Measurements from ENCODE around the gene RYK. TPM values are rescaled to one million over a fixed set of nuclear protein-coding genes. Genes with fewer than 3 reads are reported as not detected.

The RYK gene
- polyA plus RNA-seq, 2 of the 4 experiments (the other 2 are of a cell fraction): 28.4 to 41.9 TPM

DNA sequence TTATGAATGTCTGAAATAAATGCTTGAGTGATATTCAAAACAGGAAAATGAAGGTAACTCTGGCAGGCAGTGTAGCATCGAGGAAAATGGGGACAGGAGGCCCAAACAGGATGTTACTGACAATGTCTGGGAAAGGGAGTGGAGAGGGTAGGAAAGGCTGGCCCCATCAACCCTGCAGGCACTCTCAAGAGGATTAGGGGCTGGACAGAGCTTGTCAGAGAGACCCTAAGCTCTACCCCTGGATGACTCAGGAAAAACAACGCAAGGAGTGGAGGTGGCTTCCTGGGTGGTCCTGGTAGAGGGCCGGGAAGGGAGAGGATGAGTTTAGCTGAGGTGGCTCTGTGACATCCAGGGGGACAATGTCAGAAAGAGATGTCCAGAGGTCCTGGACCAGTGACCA, 106.0 kb downstream of the RYK start:
- POLR2A ChIA-PET: no interaction called here
- no peak for DNase-seq (ENCODE audit: low read depth in 1 of 2, low spot score in 1 of 2)
- no peak overlapping the region for H3K4me3 ChIP-seq
- WGBS (ENCODE audit: missing lambda C conversion rate): 91% methylated on average over 3 of the region's 3 CpGs
- no peak overlapping the region for H3K4me2 ChIP-seq
- no peaks in the 10 kb centered on the region for H3K4me1 ChIP-seq
- no peak for FAIRE-seq
- no peaks in the 10 kb centered on the region for H3K9me3 ChIP-seq
- TF ChIP-seq NR3C1 (IDR thresholded peaks at IDR 0.05): no peak
- no peak for TF ChIP-seq HEYL (CRISPR knock-in tag; IDR thresholded peaks at IDR 0.05)
- TF ChIP-seq KDM5A (IDR thresholded peaks at IDR 0.05): no peak
- TF ChIP-seq SREBF2 (IDR thresholded peaks at IDR 0.05): no peak
- TF ChIP-seq FOXS1 (CRISPR knock-in tag; IDR thresholded peaks at IDR 0.05): no peak
- TF ChIP-seq FOSL2 (IDR thresholded peaks at IDR 0.05): no peak
- no peak for TF ChIP-seq FOSL2 (CRISPR knock-in tag; IDR thresholded peaks at IDR 0.05)
- TF ChIP-seq HOXA7 (CRISPR knock-in tag; IDR thresholded peaks at IDR 0.05): no peak
- no peak for TF ChIP-seq ZNF302 (CRISPR knock-in tag; IDR thresholded peaks at IDR 0.05)
- TF ChIP-seq CBX8 (IDR thresholded peaks at IDR 0.05): no peak
- no peak for TF ChIP-seq HOXB5 (CRISPR knock-in tag; IDR thresholded peaks at IDR 0.05)
- no peak for TF ChIP-seq EP300 (IDR thresholded peaks at IDR 0.05)
- TF ChIP-seq JUN (IDR thresholded peaks at IDR 0.05): no peak
- no peak for ATAC-seq
- CTCF ChIA-PET: no interaction called here
- no peak overlapping the region for H3K27ac ChIP-seq

DNA sequence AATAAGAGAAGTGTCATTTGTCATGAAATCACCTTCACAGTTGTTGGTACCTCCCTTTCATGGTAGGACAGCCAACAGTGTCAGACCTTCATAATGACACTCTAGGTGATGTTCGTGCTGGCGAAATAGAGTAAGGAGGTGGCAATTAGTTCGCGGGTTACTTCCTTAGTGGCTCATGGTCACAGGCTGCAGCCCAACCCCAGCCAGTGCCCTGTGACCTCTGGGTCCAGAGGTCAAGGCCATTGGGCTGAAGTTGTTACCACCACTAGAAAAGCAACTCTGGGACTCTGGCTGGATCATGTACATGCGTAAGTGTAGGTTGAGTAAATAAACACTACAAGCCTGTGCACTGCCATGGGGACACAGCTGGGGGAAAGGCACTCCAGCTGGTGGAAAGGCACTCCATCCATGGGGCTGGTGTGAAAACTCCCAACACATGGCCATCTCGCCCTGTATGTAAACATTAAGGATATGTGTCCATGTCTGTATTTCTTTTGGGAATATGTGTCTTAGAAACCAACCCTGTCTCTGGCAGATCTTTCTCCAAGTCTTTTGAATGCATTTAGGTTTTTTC, 106.7 kb downstream of the RYK start:
- TF ChIP-seq JUN (IDR thresholded peaks at IDR 0.05) (no peak), MAFK (IDR thresholded peaks at IDR 0.05; ENCODE audit: partially characterized antibody) (no peak), ZNF302 (CRISPR knock-in tag; IDR thresholded peaks at IDR 0.05) (no peak), RCOR1 (IDR thresholded peaks at IDR 0.05; ENCODE audit: low read depth, low read length) (no peak), ZC3H11A (IDR thresholded peaks at IDR 0.05) (no peak), POLR2AphosphoS2 (conservative IDR thresholded peaks at IDR 0.05; ENCODE audit: low read length) (no peak), RFX5 (IDR thresholded peaks at IDR 0.05) (no peak), EP300 (IDR thresholded peaks at IDR 0.05) (no peak), POLR2A (IDR thresholded peaks at IDR 0.05; ENCODE audit: low read length) (no peak), FOSL2 (IDR thresholded peaks at IDR 0.05) (no peak), FOSL2 (CRISPR knock-in tag; IDR thresholded peaks at IDR 0.05) (no peak), CBX8 (IDR thresholded peaks at IDR 0.05) (no peak), HOXB13 (CRISPR knock-in tag; IDR thresholded peaks at IDR 0.05; ENCODE audit: low read depth) (no peak)
- TF ChIP-seq, protein P1, sequence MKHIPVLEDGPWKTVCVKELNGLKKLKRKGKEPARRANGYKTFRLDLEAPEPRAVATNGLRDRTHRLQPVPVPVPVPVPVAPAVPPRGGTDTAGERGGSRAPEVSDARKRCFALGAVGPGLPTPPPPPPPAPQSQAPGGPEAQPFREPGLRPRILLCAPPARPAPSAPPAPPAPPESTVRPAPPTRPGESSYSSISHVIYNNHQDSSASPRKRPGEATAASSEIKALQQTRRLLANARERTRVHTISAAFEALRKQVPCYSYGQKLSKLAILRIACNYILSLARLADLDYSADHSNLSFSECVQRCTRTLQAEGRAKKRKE (CRISPR knock-in tag; IDR thresholded peaks at IDR 0.05; ENCODE audit: low read depth): no peak
- TF ChIP-seq, protein P2, sequence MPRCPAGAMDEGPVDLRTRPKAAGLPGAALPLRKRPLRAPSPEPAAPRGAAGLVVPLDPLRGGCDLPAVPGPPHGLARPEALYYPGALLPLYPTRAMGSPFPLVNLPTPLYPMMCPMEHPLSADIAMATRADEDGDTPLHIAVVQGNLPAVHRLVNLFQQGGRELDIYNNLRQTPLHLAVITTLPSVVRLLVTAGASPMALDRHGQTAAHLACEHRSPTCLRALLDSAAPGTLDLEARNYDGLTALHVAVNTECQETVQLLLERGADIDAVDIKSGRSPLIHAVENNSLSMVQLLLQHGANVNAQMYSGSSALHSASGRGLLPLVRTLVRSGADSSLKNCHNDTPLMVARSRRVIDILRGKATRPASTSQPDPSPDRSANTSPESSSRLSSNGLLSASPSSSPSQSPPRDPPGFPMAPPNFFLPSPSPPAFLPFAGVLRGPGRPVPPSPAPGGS (IDR thresholded peaks at IDR 0.05): no peak
- Histone ChIP-seq H3K4me2 (no peak overlapping the region), H3K9me3 (no peaks in the 10 kb centered on the region), H3K27ac (no peak overlapping the region), H3K4me1 (no peaks in the 10 kb centered on the region), H3K4me3 (no peak overlapping the region)
- FAIRE-seq (no peak), ATAC-seq (no peak), DNase-seq (ENCODE audit: low read depth in 1 of 2, low spot score in 1 of 2) (no peak)
- POLR2A ChIA-PET: no interaction called here
- CTCF ChIA-PET: interaction anchor here (1.1 kb wide), 1 partner anchor 67 kb away, joined by 3 read pairs; no protein-coding TSS in a partner anchor
- 96% methylated on average over 6 of the region's 6 CpGs for WGBS (ENCODE audit: missing lambda C conversion rate)

DNA sequence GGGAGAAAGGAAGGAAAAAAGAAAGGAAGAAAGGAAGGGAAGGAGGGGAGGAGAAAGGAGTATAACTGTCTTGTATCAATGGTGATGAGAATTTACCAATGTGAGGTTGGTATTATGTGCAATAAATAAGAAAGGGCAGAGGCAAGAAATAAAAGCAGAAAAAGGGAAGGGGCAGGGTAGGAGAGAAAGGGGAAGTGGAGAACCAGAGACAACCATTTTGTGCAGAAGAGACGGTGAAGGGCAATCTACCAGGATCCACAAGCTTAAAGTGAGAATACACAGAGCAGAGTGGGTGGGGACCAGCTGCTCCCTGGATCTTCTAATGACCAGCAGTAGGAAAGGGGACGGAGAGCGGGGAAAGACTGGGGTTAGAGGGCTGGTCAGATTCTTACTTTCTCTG, 114.1 kb downstream of the RYK start:
- TF ChIP-seq CHD2 (IDR thresholded peaks at IDR 0.05; ENCODE audit: low read length, partially characterized antibody) (no peak), TFCP2L1 (CRISPR knock-in tag; IDR thresholded peaks at IDR 0.05) (no peak), HEYL (CRISPR knock-in tag; IDR thresholded peaks at IDR 0.05) (no peak), MYC (IDR thresholded peaks at IDR 0.05; ENCODE audit: borderline replicate concordance, low read length) (no peak), POLR2AphosphoS2 (conservative IDR thresholded peaks at IDR 0.05; ENCODE audit: low read length) (no peak), JUNB (IDR thresholded peaks at IDR 0.05) (no peak), RFX5 (IDR thresholded peaks at IDR 0.05) (no peak), MAZ (IDR thresholded peaks at IDR 0.05; ENCODE audit: borderline replicate concordance, low read depth, low read length) (no peak), NPAS2 (CRISPR knock-in tag; IDR thresholded peaks at IDR 0.05; ENCODE audit: borderline replicate concordance) (no peak), ESRRA (IDR thresholded peaks at IDR 0.05; ENCODE audit: borderline replicate concordance, low read length) (no peak), GATA3 (IDR thresholded peaks at IDR 0.05; ENCODE audit: borderline replicate concordance) (no peak), RCOR1 (IDR thresholded peaks at IDR 0.05; ENCODE audit: low read depth, low read length) (no peak), CBX2 (IDR thresholded peaks at IDR 0.05; ENCODE audit: borderline replicate concordance, low read depth) (no peak), FOSL2 (IDR thresholded peaks at IDR 0.05) (no peak), FOSL2 (CRISPR knock-in tag; IDR thresholded peaks at IDR 0.05) (no peak), FOXS1 (CRISPR knock-in tag; IDR thresholded peaks at IDR 0.05) (no peak), KDM5A (IDR thresholded peaks at IDR 0.05) (no peak)
- TF ChIP-seq, protein P3, sequence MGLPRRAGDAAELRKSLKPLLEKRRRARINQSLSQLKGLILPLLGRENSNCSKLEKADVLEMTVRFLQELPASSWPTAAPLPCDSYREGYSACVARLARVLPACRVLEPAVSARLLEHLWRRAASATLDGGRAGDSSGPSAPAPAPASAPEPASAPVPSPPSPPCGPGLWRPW (IDR thresholded peaks at IDR 0.05): no peak
- H3K4me1 ChIP-seq: no peaks in the 10 kb centered on the region
- ChIA-PET POLR2A (no interaction called here), CTCF (no interaction called here)
- DNase-seq (ENCODE audit: low read depth in 1 of 2, low spot score in 1 of 2) (no peak), ATAC-seq (no peak), FAIRE-seq (no peak)
- no peak overlapping the region for H3K4me3 ChIP-seq
- H3K9me3 ChIP-seq: no peaks in the 10 kb centered on the region
- no peak overlapping the region for H3K4me2 ChIP-seq
- no peak overlapping the region for H3K27ac ChIP-seq
- WGBS (ENCODE audit: missing lambda C conversion rate): 96% methylated on average over 3 of the region's 3 CpGs

All from A549 (cell line).